ENCODE measurements around the gene NEDD4L. TPM values are rescaled to one million over a fixed set of nuclear protein-coding genes. Genes with fewer than 3 reads are reported as not detected.

Gene NEDD4L
- total RNA-seq, 1 donor from 2014 or later = 30.9 TPM

DNA sequence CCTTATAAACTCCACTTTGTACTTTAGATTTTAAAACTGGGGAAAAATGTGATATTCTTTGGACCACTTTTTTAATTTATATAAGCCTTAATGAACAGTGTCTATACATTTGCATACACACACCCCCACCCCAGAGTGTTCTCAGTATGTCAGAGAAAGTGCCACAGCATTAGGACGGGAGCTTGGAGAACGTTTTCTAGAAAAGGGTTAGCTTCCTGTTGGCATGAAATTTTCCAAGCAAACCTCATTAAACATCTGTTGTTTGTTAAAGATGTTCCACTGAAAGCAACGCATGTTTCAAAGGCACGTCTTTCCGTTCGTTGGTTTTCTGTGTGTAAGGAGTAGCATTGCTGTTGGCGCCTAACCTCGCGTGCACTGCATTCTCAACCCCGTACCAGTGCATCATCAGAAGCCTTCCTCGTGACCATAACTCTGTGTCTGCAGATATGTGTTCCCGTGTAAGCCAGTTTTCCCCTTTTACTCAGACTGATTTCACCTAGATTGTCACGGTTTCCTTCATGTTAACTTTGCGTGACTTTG lies 356.4 kb downstream of the NEDD4L start:
- intact Hi-C loops (cut with DNase I) = no loop called here
- DNase-seq (ENCODE audit: low spot score) = no peak
- ATAC-seq = no peak

DNA sequence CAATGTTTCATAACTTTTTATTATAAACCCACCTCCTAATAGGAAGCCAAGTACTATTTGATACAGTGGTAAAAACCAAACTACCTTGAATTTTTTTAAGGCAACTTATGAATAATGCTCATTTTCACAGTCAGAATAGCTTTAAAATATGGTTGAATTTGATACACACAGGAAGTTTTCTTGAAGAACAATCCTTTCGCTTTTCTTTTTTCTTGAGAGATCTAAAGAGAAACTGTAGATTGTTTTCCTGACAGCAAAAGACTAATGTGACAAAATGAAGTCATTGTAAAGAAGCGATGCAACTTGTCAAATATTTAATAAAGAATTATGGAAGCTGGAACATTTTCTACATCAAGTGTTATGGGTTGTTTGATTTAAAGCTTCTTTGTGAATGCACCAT lies 357.2 kb downstream of the NEDD4L start:
- intact Hi-C loops (cut with DNase I) = no loop called here
- no peak for DNase-seq (ENCODE audit: low spot score)
- no peak for ATAC-seq

DNA sequence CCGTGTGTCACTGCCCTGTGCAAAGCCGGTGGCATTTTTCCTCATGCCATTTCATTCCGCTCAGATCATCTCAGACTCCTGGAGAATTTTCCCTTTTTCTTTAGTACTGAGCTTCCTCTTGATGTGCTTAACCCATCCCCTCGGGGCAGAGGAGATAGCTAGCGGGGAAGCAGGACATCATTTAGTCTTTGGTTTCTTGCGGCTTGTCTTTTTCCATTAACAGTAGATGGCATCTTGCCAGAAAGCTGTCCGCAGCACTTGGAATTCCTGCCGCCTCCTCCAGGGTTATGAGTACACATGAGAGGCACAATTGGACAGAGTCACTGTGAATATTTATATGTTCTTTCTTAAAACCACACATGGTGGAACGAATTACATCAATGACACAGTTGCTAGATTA lies 358.2 kb downstream of the NEDD4L start:
- ATAC-seq = peak; percentile 65
- intact Hi-C loops (cut with DNase I) = no loop called here

DNA sequence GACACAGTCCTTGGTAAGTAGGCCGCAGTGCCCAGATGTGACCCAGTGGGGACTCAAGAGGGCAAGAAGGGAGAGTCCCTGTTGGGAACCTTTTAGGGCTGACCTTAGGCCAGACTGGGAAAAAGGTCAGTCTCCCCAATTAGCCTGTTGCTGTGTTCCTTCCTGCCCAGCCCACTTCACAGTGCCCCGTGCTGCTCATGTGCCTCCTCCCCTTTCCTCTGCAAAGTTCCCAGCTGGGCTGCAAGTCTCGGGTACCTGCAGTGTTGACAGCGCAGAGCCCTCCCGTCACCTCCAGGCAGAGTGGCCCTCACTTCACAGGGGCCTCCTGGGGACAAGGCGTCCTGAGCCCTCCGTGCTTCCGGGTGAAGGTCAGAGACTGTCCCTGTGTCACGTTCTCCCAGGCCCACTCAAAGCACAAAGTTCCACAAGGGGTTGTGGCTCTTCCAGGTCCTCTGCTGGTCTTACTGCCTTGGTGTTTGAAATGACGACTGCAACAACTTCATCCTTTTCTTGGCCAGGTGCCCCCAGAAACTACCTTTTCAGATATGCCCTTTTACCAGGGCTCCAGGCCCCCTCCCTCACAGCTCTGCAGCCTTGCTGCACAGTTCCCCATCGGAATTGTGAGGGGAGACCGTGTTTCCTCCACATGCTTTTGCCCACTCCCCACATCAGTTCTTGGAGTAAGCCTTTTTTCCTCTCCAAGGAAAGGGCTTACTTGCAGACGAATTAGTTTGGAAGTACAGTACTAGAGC lies 359.1 kb downstream of the NEDD4L start:
- DNase-seq (ENCODE audit: low spot score) = no peak
- intact Hi-C loops (cut with DNase I) = no loop called here
- ATAC-seq = peak; percentile 41

More for the DNA sequence above, 358.2 kb downstream of the NEDD4L start:
- DNase-seq (ENCODE audit: low spot score) = no peak

DNA sequence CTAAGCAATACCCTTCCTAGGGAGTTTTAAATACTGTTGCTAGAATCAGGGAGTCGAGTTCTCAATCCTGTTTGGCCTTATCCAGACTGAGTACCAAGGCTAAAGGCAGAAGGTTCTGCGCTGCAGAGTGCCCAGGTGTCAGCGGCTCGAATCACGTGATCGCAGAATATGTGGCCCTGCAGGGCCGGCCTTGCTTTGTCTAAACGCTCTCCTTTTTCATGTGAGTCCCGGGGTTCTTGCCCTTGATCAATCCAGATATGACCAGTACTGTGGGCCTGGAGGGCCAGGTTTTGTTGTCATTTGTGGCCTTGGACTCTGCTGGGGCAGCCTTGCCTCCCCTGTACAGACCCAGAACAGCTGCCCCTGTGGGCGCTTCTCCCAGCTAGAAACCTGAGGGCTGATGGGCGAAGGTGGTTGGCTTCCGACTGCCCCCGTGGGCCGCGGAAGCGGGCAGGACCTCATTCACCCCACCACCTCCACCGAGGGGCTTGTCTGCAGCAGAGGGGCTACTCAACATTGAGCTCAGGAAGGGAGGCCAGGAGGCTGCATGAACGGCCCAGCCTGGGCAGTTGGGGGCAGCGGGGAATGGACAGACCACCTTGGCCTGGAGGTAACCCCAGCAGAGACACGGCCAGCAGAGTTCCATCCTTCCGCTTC lies 359.9 kb downstream of the NEDD4L start:
- intact Hi-C loops (cut with DNase I) = no loop called here
- DNase-seq (ENCODE audit: low spot score) (no peak), ATAC-seq (no peak)

DNA sequence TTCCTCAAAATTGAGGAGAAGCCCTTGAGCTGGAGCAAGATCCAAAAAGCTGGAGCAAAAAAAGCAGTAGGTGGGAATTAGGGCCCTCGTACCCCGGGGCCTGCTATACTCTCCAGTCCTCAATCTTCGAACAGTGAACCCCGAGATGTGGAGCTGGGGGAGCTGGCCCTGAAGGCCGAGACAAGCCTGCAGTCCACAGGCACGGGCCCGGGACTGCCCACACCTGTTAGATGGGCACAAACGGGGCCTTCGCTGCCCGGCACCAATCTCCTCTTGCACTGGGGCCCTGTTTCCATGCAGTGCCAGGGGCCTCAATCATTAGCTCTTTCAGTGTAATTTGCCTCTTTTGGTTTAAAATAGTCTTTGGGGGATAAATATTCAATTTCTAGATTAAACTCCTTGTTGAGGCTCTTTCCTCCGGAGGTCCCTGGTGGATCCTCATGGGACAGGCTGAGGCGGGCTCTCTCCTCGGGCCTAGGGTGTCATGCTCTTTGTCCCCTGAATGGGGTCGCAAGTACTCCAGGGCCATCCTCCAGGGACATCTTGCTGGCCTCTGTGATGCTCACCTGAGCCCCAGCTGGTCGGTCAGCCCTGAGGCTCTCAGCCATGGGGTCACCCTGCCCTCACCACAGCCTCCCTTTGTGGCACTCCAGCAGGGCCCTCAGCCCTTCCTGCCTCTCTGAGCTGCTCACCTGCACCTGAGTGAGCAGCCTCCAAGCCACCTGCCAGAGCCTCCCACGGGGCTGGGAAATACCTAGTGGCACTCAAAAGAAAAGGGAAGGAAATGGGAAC lies 361.3 kb downstream of the NEDD4L start:
- intact Hi-C loops (cut with DNase I) = no loop called here
- DNase-seq (ENCODE audit: low spot score) = no peak
- ATAC-seq = no peak

DNA sequence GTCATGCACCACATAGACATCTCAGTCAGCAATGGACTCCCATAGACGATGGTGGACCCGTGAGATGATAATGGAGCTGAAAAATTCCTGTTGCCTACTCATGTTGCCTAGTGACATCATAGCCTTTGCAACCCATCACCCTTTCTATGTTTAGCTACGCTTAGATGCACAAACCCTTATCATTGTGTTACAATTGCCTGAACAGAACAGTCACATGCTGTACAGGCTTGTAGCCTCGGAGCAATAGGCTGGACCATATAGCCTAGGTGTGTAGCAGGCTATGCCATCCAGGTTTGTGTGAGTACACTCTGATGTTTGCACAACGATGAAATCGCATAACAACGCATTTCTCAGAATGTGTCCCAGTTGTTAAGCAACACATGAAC lies 363.2 kb downstream of the NEDD4L start:
- DNase-seq (ENCODE audit: low spot score) (no peak), ATAC-seq (no peak)
- intact Hi-C loops (cut with DNase I) = no loop called here

DNA sequence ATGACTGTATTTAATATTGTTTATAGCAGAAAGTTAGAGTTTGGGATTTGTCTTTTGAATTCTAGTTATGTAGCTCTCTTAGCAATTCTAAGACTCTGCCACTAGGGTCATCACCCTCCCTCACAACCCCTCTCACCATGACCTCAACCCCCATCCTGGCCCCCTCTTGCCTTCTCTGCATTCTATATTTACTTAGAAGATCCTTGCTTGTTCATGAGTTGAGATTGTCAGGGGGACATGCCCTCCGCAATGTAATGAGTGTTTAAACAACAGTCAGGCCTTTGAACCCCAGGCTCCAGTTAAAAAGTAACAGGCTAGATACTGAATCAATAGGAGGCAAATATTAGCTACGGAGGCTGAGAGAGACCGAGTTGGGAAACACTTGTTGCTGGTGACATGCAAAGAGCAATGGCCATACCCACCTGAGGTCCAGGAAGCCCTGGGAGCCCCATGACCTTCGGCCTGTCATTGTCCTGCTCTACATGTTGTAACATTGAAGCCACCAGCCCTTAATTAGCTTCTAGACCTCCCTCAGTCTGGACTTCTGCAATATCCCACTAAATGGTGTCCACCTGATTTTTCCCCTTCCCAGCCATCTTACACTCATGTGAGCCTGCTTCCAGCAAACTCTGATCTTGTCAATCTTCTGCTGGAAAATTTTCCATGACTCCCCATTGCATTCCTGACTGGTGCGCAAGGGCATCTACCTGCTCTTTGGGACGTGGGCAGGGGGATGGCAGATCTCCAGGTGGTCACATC lies 363.8 kb downstream of the NEDD4L start:
- ATAC-seq (no peak), DNase-seq (ENCODE audit: low spot score) (no peak)
- intact Hi-C loops (cut with DNase I) = no loop called here

DNA sequence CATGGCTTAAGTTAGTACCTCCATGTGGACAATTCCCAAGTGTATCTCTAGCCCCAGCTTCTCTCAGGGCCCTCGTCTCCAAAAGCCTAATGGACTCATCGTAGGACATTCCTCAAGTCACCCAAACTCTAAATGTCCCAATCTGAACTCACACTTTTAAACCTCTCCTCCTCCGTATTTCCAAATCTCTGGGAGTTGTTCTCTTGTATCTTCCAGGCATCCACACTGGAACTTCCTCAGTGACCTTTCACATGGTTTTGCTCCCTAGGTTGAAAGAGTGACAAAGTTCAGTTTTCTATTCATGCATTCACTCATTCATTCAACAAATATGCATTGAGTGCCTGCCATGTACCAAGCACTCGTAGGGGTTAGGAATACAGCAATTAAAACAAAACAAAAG lies 364.6 kb downstream of the NEDD4L start:
- ATAC-seq (no peak), DNase-seq (ENCODE audit: low spot score) (no peak)
- intact Hi-C loops (cut with DNase I) = no loop called here

DNA sequence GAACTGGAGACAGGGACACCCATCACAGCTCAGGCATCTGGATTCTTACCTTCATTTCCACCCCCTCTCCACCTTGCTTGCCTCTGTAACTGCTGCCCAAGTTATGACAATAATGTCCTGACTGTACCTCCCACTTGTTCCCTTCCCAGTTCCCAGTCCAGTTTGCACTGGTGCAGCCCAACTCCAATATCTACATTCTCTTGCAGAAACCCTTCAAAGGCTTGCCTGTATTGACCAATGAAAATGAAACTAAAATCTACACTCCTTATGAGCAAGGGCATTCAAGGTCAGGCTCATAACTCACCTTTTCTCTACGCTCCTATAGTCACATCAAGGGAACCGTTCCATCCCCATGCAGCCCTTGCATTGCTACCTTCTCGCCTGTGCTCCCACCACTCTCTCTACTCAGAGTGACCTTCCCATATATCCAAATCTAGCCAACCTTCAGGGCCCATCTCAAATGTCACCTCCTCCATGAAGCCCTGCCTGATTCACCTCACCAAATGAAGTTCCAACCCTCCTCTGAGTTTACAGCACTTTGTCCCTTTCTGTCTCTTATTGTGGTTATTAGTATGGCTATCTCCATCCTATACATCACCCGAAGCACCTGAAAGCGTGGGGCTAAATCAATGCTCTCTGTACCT lies 365.9 kb downstream of the NEDD4L start:
- DNase-seq (ENCODE audit: low spot score) (no peak), ATAC-seq (no peak)
- intact Hi-C loops (cut with DNase I) = no loop called here

DNA sequence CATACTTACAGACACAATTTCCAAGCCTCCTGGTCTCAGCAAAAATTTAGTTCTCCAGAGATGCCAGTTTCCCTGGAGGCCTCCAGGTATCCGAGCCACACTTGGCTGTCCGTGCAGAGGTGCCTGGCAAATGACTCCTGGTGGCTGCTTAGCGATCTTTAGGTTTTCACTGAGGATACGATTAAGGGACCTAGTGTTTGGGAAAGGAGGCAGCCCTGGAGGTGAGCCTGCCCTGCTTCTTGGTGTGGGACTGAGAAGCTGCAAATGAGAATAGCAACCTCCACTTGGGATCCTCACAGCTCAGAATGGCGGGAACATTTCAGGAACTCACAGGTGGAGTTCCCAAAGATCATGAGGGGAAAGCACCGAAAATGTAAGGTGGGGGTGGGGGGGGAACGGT lies 367.3 kb downstream of the NEDD4L start:
- intact Hi-C loops (cut with DNase I) = no loop called here
- ATAC-seq = no peak
- no peak for DNase-seq (ENCODE audit: low spot score)

DNA sequence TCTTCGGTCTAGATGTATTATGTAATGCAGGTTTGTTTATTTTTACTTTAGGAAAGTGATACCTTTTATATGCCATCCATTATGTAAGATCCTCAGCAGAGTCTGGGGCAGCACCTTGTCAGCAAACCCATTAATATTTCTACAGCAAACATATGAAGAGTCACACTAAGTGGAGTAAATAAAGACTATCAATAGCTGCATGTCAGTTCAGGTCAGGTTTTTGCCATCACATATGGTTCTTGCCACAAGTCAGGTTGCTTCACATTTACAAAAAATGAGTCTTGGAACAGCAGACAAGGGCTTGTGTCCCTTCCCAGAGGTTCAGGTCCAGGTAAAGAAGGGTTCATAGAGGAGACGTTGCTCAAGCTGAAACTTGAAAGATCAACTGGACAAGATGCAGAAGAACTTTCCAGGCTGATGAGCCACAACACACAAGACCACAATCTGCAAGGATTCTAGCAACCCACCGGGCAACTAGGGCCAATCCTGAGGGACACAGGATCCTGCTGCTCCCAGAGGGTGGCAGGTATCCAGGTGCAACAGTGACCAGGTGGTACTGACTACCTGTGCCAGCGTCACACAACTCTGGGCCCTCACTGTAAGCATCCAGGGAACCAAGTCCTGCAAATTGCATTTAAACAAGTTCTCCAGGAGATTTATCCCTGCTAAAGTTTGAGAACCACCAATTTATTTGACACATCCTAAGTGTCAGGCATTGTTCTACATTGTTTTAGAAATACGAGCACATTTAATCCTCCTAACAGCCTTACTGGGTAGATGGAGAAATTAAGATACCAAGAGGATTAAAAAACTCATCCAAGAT lies 369.0 kb downstream of the NEDD4L start:
- DNase-seq (ENCODE audit: low spot score) = no peak
- intact Hi-C loops (cut with DNase I) = no loop called here
- no peak for ATAC-seq

DNA sequence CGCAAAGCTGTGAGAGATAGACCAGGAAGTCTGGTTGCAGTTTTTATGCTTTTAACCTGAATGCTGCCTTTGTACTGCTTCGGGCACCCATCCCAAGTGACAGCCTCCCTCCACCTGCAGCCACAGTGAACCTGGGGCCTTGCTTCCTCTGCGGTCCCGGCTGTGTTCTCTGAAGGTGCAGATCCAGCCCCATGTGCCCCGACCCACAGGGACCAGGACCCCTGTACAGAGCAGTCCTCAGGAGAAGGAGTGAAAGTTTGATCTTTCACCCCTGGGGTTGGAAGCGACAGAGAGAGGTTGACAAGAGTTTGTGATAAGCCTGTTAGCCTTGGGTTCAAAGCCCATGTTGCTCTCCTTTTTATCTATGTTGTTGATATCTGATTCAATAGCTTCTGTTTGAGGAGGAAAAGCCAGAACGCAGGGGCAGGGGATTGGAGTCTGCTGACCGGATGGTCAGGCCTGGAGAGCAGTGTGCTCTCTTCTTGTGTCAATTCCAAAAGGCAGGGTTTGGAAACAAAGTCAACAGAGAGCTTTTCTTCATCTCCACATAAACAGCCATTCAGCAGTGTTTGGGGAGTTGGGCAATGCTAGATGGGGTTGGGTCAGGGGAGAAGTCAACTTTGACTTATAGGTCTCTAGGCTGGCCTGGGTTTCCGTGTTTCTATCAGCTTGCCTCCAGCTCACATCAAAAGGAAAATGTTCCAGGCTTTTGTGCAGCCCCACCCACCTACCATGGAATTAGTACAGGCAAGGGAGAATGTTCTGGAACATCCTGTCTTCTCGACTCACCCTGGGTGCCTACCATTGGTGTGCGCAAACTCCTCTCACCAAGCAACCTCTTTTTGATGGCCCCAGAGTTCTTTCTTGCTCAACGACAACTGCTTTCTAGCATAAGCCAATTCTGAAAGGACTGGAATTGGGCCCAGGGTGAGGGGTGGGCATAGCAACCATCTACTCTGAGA lies 369.9 kb downstream of the NEDD4L start:
- ATAC-seq = peak; percentile 80
- no peak for DNase-seq (ENCODE audit: low spot score)
- intact Hi-C loops (cut with DNase I) = no loop called here

DNA sequence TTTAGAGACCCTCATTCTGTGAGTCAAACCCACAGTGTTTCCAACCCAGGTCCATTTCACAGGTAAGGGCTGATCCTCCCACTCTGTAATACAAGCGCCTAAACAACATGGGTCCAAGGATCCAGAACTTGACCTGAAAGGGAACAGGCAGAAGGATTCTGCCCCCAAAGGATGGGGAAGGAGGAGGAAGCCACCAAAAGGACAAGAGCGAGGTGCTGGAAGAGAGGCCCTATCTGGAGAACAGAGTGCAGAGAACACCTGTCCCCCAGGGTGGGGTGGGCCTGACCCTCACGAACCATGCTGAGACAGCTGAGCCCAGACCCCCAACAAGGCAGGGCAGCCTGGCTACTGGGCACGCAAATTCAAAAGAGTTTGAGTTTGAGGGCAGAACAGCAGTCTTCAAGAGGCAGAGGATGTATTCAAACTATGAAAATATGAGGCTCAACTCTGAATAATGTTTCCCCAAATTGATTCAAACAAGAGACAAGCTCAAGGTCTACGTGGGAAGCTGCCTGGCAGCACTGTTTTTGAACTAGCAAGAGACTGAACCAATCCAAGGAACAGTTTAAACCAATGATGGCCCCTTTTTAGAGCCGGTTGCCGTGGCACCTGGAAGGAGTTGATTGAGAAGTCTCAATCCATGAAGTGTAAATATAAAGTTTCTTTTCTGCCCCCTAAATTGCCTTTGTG lies 372.1 kb downstream of the NEDD4L start:
- intact Hi-C loops (cut with DNase I) = no loop called here
- DNase-seq (ENCODE audit: low spot score) (no peak), ATAC-seq (no peak)

DNA sequence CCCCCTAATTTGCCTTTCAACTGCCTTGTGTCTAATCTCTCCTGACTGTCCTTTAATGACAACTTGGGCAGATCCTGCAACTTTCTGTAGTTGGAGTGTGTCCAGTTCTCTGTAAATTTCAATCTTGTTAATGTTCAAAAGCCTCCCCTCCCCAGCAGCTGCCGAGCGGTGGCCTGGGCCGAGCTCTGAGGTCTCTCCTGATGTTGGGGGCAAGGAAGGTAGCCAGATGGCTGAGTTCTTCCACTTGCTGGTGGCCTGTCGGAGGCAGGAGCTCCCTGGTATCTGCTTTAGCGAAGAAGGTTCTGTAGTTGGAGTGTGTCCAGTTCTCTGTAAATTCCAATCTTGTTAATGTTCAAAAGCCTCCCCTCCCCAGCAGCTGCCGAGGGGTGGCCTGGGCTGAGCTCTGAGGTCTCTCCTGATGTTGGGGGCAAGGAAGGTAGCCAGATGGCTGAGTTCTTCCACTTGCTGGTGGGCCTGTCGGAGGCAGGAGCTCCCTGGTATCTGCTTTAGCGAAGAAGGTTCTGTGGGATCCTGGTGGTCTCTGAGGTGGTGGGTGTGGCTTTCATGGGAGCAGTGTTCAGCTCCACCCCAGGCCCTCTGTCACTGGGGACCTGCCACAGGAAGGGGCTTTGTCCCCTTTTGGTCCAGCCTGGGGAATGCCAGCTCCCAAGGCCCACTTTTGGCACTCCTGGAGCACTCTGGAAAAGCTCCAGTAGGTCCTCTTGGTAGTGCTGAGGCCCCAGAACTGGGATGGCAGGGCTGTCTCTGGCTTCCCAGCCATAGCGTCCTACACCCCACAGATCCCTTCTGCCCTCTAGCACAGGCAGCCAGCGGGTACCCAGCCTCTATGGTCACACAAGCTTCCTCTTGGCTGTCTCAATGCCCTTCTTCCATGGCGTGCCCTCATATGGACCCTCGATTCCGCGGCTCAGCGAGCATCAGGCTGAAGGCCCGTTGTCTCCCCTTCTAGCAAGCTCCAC lies 373.0 kb downstream of the NEDD4L start:
- ATAC-seq = no peak
- no peak for DNase-seq (ENCODE audit: low spot score)
- intact Hi-C loops (cut with DNase I) = no loop called here
